Calu3 (cell line): Measurements from ENCODE around the gene TAS1R2. TPM values are rescaled to one million over a fixed set of nuclear protein-coding genes. Genes with fewer than 3 reads are reported as not detected.
"Not testable (repeated sequence)": the region's sequence is repeated elsewhere in the genome, so short reads cannot be mapped to it uniquely, and the experiment has no call there.

Experiments used
- BruUV-seq: library from RNA; stranded (reverse); fragments of 400-500 nt; replicated peaks from 2 replicates; lab custom pipeline; 2021; lab: Mats Ljungman, UMichigan
- CTCF ChIA-PET: fragments of 300-600 bp; sonication (Branson Sonifier 250); formaldehyde crosslinking; loops from one replicate; lab custom pipeline; 2022; ENCODE audit warnings: antibody characterized with exemption; lab: Charles Lee
- DNase-seq: peaks from one replicate; pipeline ENCODE4 v3.0.0; 2022
- H3K27ac Mint-ChIP-seq: one replicate; pipeline ENCODE4 v1.8.0; 2022; ENCODE audit warnings: mixed read lengths; ENCODE audit not compliant: unreplicated experiment
- H3K27me3 Mint-ChIP-seq: one replicate; pipeline ENCODE4 v1.8.0; 2022; ENCODE audit warnings: mixed read lengths; ENCODE audit not compliant: unreplicated experiment
- H3K36me3 Mint-ChIP-seq: one replicate; pipeline ENCODE4 v1.8.0; 2022; ENCODE audit warnings: mild to moderate bottlenecking, moderate library complexity, mixed read lengths; ENCODE audit not compliant: insufficient read depth, unreplicated experiment
- H3K4me1 Mint-ChIP-seq: one replicate; pipeline ENCODE4 v1.8.0; 2022; ENCODE audit warnings: mild to moderate bottlenecking, low read depth, mixed read lengths; ENCODE audit not compliant: unreplicated experiment
- H3K4me3 Mint-ChIP-seq: one replicate; pipeline ENCODE4 v1.8.0; 2022; ENCODE audit warnings: mild to moderate bottlenecking, low read depth, moderate library complexity, mixed read lengths; ENCODE audit not compliant: unreplicated experiment
- H3K9me3 Mint-ChIP-seq: one replicate; pipeline ENCODE4 v1.8.0; 2022; ENCODE audit warnings: low read depth, mixed read lengths; ENCODE audit not compliant: unreplicated experiment
- intact Hi-C: fragments of 100-400 bp; cut with micrococcal nuclease; formaldehyde crosslinking; loops from one replicate; pipeline ENCODE4 v1.10.0; 2022; ENCODE audit not compliant: unreplicated experiment
- total RNA-seq: library from RNA; stranded (reverse); gene quantifications from 2 replicates; pipeline ENCODE4 v1.2.3, GENCODE V29; 2022
- TF ChIP-seq, protein P1 (sequence below): fragments of 200-600 bp; IDR thresholded peaks from one replicate; pipeline ENCODE4 v1.8.0; 2022; ENCODE audit warnings: antibody characterized with exemption; ENCODE audit not compliant: unreplicated experiment

TAS1R2 gene
- total RNA-seq, 1 experiment from 2014 or later, result not detected

DNA sequence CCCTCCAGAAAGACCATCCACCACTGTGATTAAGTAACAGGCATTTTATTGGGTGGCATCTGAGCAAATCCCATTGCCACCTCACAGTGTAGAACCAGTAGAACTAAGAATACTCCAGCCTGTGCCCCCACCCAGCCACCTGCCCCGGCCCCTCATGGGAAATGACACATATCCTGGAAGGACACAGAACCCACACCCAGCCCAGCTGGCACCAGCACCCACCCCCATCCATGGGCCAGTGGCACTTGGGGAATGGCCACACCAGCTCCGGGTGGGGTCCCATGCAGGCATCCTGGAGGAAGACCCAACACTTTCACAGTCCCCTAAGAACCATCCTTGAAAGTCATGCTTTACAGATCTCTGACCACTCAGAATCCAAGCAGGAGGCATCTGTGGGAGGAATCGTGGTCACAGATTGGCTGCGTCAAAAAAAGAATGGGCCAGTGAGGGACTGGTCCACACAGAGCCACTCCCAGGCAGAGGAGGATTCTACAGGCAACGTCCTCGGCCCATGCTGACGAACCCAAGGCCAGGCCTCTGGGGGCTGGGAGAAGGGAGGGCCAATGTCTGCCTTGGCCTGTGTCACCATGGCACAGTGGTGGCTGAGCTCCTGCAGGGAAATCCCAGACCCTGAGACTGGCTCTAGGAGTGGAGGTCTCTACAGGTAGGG is 12.1 kb upstream of the TAS1R2 start:
- no peak overlapping the region for H3K27ac Mint-ChIP-seq
- H3K27me3 Mint-ChIP-seq, result peaks cover 17% of the 10 kb centered on the region
- H3K9me3 Mint-ChIP-seq, result no peaks in the 10 kb centered on the region
- TF ChIP-seq, protein P1, sequence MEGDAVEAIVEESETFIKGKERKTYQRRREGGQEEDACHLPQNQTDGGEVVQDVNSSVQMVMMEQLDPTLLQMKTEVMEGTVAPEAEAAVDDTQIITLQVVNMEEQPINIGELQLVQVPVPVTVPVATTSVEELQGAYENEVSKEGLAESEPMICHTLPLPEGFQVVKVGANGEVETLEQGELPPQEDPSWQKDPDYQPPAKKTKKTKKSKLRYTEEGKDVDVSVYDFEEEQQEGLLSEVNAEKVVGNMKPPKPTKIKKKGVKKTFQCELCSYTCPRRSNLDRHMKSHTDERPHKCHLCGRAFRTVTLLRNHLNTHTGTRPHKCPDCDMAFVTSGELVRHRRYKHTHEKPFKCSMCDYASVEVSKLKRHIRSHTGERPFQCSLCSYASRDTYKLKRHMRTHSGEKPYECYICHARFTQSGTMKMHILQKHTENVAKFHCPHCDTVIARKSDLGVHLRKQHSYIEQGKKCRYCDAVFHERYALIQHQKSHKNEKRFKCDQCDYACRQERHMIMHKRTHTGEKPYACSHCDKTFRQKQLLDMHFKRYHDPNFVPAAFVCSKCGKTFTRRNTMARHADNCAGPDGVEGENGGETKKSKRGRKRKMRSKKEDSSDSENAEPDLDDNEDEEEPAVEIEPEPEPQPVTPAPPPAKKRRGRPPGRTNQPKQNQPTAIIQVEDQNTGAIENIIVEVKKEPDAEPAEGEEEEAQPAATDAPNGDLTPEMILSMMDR, result no peak
- CTCF ChIA-PET, result no interaction called here
- intact Hi-C loops, result no loop called here
- no peaks in the 10 kb centered on the region for H3K4me1 Mint-ChIP-seq
- no peak for DNase-seq
- no peaks in the 10 kb centered on the region for H3K36me3 Mint-ChIP-seq
- no peak overlapping the region for H3K4me3 Mint-ChIP-seq
- no TSS peak for BruUV-seq

DNA sequence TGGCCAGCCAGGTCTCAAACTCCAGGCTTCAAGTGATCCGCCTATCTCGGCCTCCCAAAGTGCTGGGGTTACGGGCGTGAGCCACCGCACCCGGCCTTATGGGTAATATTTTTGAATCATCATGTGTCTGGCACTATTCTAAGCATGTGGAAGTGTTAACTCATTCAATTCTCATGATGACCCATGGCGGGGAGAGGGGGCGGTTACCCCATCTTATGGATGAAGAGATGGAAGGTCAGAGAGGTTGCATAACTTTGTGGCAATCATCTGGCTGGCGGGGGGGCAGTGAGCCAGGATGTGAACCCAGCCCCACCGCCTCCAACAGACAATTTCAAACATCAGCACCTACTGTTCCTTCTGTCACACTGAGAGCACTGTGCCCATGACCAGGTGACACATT is 11.5 kb upstream of the TAS1R2 start:
- peaks cover 23% of the 10 kb centered on the region for H3K27me3 Mint-ChIP-seq
- H3K36me3 Mint-ChIP-seq, result no peaks in the 10 kb centered on the region
- H3K4me3 Mint-ChIP-seq, result no peak overlapping the region
- BruUV-seq, result no TSS peak
- H3K9me3 Mint-ChIP-seq, result no peaks in the 10 kb centered on the region
- intact Hi-C loops, result no loop called here
- no peak overlapping the region for H3K27ac Mint-ChIP-seq
- DNase-seq, result no peak
- no peaks in the 10 kb centered on the region for H3K4me1 Mint-ChIP-seq
- TF ChIP-seq, protein P1, result no peak
- CTCF ChIA-PET, result no interaction called here

DNA sequence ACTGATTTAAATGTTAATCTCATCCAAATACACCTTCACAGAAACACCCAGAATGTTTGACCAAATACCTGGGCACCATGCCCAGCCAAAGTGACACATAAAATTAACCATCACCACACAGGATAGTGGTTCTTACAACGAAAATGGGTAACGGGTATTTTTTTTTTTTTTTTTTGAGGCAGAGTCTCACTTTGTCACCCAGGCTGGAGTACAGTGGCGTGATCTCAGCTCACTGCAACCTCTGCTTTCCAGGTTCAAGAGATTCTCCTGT is 11.1 kb upstream of the TAS1R2 start:
- intact Hi-C loops, result not testable (repeated sequence)

DNA sequence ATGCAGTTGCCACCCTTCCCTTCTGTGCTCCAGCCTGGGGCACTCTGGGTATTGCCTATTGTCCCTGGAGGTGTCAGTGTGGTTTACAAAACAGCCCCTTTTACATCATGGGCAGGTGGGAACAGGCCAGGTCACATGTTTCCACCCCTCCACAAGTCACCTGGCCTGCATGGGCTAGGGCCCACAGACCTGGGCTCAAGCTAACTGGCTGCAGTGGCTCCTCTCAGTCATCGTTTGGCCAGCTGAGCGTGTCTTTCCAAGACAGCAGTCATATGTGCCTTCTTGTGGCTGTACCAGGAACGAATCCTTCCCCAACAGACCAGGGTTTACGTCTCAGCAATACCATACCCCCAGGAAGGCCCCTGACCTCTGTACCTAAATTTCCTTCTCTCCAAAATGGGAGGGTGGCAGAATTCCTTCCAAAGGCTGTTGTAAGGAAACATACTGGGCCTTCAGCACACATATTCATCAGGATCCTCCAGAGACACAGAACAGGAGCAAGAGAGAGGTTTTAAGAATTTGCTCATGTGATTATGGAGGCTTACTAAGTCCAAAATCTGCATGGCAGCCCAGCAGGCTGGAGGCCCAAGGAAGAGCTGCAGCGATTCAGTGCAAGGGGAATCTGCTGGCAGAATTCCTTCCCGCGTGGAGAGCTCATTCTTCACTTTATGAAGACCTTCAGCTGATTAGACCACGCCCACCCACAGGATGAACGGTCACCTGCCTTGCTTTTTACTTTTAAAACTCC is 10.6 kb upstream of the TAS1R2 start:
- no peaks in the 10 kb centered on the region for H3K9me3 Mint-ChIP-seq
- peaks cover 32% of the 10 kb centered on the region for H3K27me3 Mint-ChIP-seq
- BruUV-seq, result no TSS peak
- CTCF ChIA-PET, result no interaction called here
- TF ChIP-seq, protein P1, result no peak
- H3K36me3 Mint-ChIP-seq, result no peaks in the 10 kb centered on the region
- no peaks in the 10 kb centered on the region for H3K4me1 Mint-ChIP-seq
- no peak for DNase-seq
- intact Hi-C loops, result no loop called here
- H3K4me3 Mint-ChIP-seq, result no peak overlapping the region
- H3K27ac Mint-ChIP-seq, result no peak overlapping the region

More for the DNA sequence above, 11.1 kb upstream of the TAS1R2 start:
- H3K4me1 Mint-ChIP-seq, H3K4me3 Mint-ChIP-seq, H3K36me3 Mint-ChIP-seq, BruUV-seq, H3K27ac Mint-ChIP-seq, CTCF ChIA-PET, H3K9me3 Mint-ChIP-seq, DNase-seq: not testable (repeated sequence)
- peaks cover 27% of the 10 kb centered on the region for H3K27me3 Mint-ChIP-seq

DNA sequence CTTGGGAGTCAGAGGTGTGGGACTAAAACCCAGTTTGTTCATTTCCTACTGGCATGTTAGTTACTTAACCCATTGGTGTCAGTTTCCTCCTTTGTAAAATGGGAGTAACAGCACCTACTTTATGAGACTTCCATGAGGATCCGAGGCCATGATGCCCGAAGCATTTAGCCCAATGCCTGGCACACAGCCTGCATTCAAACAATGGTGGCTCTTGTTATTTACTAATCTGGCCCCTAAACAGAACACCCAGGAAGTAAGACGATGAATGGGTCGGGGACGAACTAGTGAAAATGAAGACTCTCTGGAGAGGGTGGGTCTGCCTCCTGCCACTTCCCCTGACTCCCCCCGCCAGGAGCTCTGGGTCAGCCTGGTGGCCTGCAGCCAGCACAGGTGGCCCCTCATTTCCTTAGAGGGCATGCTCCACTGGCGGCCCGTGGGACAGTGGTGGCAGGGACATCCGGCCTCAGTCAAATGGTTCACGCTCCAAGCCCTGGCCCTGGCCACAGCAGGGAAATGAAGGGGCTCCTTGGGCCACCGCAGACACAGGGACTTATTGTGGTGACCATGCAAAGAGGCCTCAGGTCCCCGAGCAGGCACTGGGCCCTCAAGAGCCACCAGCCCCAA is 9.5 kb upstream of the TAS1R2 start:
- intact Hi-C loops, result no loop called here
- no peaks in the 10 kb centered on the region for H3K4me1 Mint-ChIP-seq
- no peak overlapping the region for H3K4me3 Mint-ChIP-seq
- H3K27ac Mint-ChIP-seq, result no peak overlapping the region
- H3K27me3 Mint-ChIP-seq, result peaks cover 43% of the 10 kb centered on the region
- no peak for DNase-seq
- BruUV-seq, result no TSS peak
- H3K36me3 Mint-ChIP-seq, result no peaks in the 10 kb centered on the region
- no peaks in the 10 kb centered on the region for H3K9me3 Mint-ChIP-seq
- CTCF ChIA-PET, result no interaction called here
- TF ChIP-seq, protein P1, result no peak
